ENCODE measurements around the gene AFAP1L2. TPM values are rescaled to one million over a fixed set of nuclear protein-coding genes. Genes with fewer than 3 reads are reported as not detected.

Gene AFAP1L2
- total RNA-seq, 2 donors from 2014 or later, result 10.5 to 17.9 TPM

DNA sequence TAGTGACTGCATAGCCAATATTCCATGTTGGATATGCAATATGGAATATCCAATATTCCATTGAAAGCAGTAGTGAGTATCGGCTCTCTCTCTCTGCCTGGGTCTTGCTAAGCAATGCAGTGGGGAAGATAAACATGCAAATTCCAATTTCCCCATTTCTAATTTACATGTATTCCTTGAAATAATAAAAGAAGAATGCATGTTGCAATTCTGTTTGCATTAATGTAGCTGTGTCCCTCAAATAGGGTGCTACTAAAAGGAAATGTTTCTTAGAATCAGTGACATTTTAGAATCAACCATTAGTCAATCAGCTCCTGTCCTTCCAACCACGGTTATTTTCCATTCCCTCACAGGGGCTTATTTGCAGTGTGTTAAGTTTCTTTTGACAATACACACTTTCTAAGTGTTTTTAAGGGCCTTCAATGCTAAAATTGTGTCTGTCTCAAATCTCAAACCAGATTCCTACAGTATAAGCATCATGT, 46.7 kb downstream of the AFAP1L2 start:
- 59 to 69% methylated on average over 2 of the region's 2 CpGs for WGBS, 2 donors
- Histone ChIP-seq H3K4me3 (no peak overlapping the region), H3K36me3 (replicated peaks in 1 of 2; ENCODE audit: insufficient read depth in 1 of 2, low read depth in 2 of 2) (no peaks in the 10 kb centered on the region), H3K9me3 (no peaks in the 10 kb centered on the region), H3K27ac (no peak overlapping the region), H3K27me3 (no peaks in the 10 kb centered on the region), H3K4me1 (peaks cover 12% of the 10 kb centered on the region)
- DNase-seq (no peak), ATAC-seq (no peak)
- intact Hi-C loops (cut with DNase I), result no loop called here
- TF ChIP-seq, protein P1, sequence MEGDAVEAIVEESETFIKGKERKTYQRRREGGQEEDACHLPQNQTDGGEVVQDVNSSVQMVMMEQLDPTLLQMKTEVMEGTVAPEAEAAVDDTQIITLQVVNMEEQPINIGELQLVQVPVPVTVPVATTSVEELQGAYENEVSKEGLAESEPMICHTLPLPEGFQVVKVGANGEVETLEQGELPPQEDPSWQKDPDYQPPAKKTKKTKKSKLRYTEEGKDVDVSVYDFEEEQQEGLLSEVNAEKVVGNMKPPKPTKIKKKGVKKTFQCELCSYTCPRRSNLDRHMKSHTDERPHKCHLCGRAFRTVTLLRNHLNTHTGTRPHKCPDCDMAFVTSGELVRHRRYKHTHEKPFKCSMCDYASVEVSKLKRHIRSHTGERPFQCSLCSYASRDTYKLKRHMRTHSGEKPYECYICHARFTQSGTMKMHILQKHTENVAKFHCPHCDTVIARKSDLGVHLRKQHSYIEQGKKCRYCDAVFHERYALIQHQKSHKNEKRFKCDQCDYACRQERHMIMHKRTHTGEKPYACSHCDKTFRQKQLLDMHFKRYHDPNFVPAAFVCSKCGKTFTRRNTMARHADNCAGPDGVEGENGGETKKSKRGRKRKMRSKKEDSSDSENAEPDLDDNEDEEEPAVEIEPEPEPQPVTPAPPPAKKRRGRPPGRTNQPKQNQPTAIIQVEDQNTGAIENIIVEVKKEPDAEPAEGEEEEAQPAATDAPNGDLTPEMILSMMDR (IDR thresholded peaks at IDR 0.05), result no peak
- TF ChIP-seq POLR2A (IDR thresholded peaks at IDR 0.05), result no peak

DNA sequence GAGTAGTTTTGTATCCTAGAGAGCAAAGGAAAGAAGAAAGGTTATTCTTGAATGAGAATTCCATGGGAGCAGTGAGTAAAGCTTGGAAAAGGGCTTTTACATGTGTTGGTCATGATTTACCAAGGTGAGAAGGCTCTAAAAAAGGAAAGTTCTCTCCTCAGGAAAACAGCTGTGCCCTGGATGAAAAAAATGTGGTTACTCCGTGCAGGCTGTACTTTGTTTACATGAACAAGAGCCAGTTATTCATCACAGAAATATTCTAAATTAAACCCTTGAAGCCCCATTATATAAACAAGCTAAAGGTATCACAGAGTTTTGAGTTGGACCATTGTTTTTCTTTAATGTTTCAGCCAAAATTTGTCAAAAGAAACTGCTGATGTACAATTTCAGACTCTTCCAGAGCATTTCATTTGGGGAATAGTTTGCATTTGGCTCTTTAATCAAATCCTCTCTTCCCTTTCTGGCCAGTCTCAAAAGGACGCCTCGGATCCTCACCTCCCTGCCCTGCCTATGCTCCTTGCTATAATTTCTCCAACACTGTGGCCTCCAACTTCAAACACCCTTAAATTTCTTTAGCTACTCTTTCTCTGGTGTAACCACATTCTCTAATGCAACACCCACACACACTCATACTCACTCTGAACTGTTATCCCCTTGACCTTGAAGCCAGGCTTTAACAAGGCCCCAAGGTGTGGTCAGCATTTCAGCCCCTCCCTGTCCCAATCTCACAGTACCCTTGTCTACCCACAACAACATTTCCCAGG, 47.4 kb downstream of the AFAP1L2 start:
- WGBS, 2 donors, result 36 to 48% methylated on average over 3 of the region's 3 CpGs
- Histone ChIP-seq H3K9me3 (no peaks in the 10 kb centered on the region), H3K4me1 (peaks cover 12% of the 10 kb centered on the region), H3K36me3 (replicated peaks in 1 of 2; ENCODE audit: insufficient read depth in 1 of 2, low read depth in 2 of 2) (no peaks in the 10 kb centered on the region), H3K27ac (no peak overlapping the region), H3K27me3 (no peaks in the 10 kb centered on the region), H3K4me3 (no peak overlapping the region)
- DNase-seq (no peak), ATAC-seq (no peak)
- TF ChIP-seq, protein P1 (IDR thresholded peaks at IDR 0.05), result no peak
- no peak for TF ChIP-seq POLR2A (IDR thresholded peaks at IDR 0.05)
- intact Hi-C loops (cut with DNase I), result no loop called here

DNA sequence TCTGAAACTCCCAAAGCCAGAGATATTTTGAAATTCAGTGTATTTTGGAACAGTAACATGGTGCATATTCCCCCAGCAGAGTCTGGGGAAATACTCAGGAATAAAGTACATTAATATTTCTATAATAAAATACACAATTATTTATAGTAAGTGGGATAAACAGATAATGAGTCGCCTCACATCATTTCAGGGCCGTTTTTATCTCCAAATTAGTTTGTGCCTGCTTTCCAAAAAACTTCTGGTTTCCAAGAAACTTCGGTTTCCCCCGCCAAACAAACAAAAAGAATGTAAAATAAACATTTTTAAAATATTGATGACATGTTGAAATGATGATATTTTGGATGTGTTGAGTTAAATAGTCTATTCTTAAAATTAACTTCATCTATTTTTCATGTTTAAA, 48.2 kb downstream of the AFAP1L2 start:
- WGBS, 2 donors, result 67 to 75% methylated on average over 4 of the region's 4 CpGs
- peaks cover 12% of the 10 kb centered on the region for H3K4me1 ChIP-seq
- H3K27ac ChIP-seq, result no peak overlapping the region
- no peaks in the 10 kb centered on the region for H3K27me3 ChIP-seq
- TF ChIP-seq, protein P1 (IDR thresholded peaks at IDR 0.05), result no peak
- TF ChIP-seq POLR2A (IDR thresholded peaks at IDR 0.05), result no peak
- DNase-seq (no peak), ATAC-seq (no peak)
- H3K9me3 ChIP-seq, result no peaks in the 10 kb centered on the region
- no peaks in the 10 kb centered on the region for H3K36me3 ChIP-seq (replicated peaks in 1 of 2; ENCODE audit: insufficient read depth in 1 of 2, low read depth in 2 of 2)
- H3K4me3 ChIP-seq, result no peak overlapping the region
- intact Hi-C loops (cut with DNase I), result no loop called here

DNA sequence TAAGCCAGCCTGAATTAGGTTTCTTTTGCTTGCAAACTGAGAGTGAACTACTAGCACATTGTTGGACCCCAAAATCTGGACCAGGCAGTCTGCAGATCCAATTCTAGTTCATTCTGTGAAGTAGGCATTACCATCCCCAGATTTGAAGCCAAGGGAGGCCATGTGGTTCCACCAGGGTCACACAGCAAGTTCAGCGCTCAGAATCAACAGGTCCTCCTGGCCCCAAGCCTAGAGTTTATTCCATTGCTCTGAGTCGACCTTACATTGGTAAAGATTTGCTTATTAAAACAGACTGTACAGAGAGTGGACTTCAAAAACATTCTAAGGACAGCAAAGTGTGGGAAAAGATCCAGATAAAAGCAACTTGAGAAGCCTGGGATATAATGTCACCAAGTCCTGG, 50.9 kb downstream of the AFAP1L2 start:
- ATAC-seq (no peak), DNase-seq (no peak)
- TF ChIP-seq, protein P1 (IDR thresholded peaks at IDR 0.05), result no peak
- no peak for TF ChIP-seq POLR2A (IDR thresholded peaks at IDR 0.05)
- Histone ChIP-seq H3K27me3 (no peaks in the 10 kb centered on the region), H3K36me3 (replicated peaks in 1 of 2; ENCODE audit: insufficient read depth in 1 of 2, low read depth in 2 of 2) (no peaks in the 10 kb centered on the region), H3K4me3 (no peak overlapping the region), H3K4me1 (peaks cover 12% of the 10 kb centered on the region), H3K9me3 (no peaks in the 10 kb centered on the region), H3K27ac (no peak overlapping the region)
- intact Hi-C loops (cut with DNase I), result no loop called here
- 41 to 42% methylated on average over 2 of the region's 2 CpGs for WGBS, 2 donors

All from body of pancreas (tissue), 4 donors.